8988T (cell line): Measurements from ENCODE around the gene TRIM62.
"Not testable (repeated sequence)": the region's sequence is repeated elsewhere in the genome, so short reads cannot be mapped to it uniquely, and the experiment has no call there.

Experiments used
- DNase-seq: peaks from one replicate; pipeline ENCODE4 v3.0.0; 2011

The TRIM62 gene

GRCh38 chr1:33132549-33132948, 49.3 kb downstream of the TRIM62 start:
- DNase-seq, result no peak

GRCh38 chr1:33131191-33131590, 50.7 kb downstream of the TRIM62 start:
- DNase-seq, result no peak

DNA sequence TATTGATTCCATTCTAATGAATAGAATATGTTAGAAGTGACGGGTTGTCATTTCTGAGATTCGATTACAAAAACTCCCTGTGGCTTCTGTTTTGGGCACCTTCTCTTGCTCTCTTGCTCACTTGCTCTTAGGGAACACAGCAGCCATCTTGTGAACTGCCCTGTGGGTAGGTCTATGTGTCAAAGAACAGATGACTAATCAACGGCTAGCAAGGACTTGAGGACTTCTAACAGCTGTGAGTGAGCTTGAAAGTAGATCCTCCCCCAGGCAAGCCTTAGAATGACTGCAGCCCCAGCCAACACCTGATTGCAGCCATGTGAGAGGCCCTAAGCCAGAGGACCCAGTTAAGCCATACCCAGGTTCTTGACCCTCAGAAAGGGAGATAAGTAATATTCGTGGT, 51.5 kb downstream of the TRIM62 start:
- DNase-seq, result no peak

DNA sequence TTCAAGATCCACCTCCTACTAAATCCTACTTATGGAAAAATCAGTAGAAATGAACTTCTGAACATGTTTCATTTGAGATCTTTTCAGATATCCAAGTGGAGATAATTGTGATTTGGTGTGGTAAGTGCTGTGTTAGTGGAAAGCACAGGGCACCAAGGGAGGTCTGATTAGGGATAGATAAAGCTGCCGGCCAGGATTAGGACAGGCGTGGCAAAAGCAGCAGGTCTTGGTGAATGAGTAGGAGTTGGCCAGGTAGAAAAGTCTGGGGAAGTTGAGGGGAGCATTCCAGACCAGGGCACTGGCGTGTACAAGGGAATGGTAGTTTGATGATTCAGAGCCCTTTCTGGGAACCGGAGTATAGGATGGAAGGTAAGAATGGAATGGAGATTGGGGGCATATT, 53.1 kb downstream of the TRIM62 start:
- DNase-seq, result no peak

DNA sequence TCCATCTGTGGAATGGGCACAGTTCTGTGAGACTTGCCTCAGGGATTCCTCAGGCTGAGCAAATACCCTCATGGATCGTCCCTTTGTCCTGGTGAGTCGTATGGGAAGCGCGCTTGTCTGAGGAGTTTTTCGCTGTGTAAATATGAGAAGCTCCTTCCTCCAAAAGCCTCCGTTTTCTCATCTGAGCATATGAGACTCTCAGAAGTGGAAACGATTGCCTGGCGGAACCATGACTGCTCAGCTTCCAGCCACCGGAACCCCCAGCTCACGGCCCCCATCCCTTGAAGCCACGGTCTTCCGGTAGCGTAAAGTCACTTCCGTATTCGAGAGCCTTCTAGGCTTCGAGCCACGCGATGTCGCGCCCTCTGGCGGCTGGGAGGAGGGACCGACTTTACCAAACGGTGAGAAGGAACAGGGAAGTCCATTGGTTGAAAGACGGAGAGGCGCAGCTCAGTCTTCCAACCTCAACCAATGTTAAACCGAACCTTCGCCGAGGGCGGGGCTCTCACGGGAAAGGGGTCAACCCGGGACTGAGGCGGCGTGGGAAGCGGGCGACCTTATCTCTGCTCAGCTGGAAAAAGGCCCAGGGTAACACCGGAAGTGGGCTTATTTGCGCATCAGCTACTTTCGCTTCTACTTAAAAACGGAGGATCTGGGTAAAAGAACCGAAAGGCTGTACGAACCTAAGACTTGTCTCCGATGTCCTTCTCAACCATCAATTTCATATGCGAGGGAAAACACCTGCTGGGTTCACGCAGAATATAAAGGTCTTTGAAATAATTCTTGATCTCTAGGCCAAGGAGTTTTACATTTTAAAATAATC, 54.6 kb downstream of the TRIM62 start:
- peak; percentile 65 for DNase-seq

DNA sequence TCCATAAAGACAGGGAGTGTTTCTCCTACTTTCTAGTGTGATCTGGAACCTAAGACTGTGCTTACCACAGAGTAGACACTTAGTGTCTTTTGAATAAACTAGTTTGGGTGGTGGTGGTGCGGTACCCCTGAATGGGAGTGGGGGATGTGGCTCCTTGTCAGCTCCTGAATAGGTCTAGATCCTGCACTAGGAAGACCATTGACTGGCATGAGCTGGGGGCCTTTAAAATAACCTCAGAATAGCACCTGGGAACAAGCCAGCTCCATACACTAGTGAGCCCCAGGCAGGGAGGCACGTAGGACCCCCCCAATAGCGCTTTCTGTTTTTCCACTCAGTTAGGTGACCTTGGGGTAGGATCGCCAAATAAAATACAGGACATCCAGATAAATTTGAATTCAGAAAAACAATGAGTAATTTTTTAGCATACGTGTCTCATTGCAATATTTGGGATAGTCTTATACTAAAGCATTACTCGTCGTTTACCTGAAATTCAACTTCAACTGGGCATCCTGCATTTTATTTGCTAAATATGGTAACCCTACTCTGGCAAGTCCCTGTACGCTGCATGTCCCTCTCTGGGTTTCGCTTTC, 55.3 kb downstream of the TRIM62 start:
- DNase-seq, result no peak

DNA sequence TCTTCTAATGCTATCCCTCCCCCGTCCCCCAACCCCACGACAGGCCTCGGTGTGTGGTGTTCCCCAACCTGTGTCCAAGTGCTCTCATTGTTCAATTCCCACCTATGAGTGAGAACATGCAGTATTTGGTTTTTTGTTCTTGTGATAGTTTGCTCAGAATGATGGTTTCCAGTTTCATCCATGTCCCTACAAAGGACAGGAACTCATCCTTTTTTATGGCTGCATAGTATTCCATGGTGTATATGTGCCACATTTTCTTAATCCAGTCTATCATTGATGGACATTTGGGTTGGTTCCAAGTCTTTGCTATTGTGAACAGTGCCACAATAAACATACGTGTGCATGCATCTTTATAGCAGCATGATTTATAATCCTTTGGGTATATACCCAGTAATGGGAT, 57.2 kb downstream of the TRIM62 start:
- DNase-seq, result not testable (repeated sequence)

- DNase-seq, result no peak
Observed at GRCh38 chr1:33123266-33123665, 58.6 kb downstream of the TRIM62 start.

DNA sequence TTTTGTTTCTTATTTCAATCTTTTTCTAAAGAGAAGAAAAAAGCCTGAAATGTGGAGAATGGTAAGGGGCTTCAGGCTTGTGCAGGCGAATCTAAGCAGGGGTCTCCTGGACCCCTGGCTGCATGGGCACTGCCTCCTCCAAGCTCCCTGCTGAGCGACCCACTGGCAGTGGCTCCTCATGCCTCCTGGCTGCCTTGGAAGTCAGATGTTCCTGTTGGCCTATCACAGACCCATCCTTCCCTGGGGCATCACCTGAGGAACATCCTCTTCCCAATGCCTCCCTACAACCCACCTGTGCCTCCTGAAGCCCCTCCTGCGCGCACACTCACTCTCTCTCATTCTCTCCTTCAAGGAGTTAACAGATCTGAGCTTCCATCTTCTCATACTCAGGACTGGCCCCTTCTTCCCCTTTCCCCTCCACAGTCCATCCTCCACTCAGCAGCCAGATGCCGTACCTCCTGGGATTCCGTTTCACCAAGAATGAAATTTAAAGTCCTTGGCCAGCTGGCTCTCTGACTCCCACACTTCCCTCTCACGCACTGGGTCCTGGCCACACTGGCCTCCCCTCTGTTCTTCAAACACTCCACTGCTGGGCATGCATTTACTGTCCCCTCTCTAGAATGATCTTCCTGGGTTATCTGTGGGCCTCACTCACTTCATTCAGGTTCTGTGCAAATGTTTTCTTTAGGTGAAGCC, 59.2 kb downstream of the TRIM62 start:
- DNase-seq, result no peak

- no peak for DNase-seq
Observed at GRCh38 chr1:33121728-33122127, 60.1 kb downstream of the TRIM62 start.

- DNase-seq, result no peak
Observed at GRCh38 chr1:33120436-33121231, 61.2 kb downstream of the TRIM62 start.

- DNase-seq, result no peak
Observed at GRCh38 chr1:33119532-33120217, 62.2 kb downstream of the TRIM62 start.

GRCh38 chr1:33119050-33119449, 62.8 kb downstream of the TRIM62 start:
- no peak for DNase-seq

DNA sequence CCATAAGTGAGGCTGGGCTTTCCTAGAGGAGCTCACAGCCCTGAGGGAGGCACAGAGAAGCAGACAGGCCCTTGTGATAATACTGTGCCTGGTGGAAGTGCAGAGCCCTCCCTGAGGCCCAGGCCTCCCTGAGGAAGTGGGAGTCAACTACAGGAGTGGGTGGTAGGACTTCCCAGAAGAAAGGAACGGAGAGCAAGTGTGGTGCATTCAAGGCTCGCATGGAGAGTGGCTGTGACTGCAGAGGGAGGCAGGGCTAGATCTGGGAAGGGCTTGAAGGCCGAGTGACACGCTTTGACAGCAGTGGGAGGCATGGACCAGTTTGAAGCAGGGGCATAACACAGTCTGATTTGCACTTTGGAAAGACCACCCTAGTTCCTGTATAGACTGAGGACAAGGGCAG, 63.6 kb downstream of the TRIM62 start:
- no peak for DNase-seq

DNA sequence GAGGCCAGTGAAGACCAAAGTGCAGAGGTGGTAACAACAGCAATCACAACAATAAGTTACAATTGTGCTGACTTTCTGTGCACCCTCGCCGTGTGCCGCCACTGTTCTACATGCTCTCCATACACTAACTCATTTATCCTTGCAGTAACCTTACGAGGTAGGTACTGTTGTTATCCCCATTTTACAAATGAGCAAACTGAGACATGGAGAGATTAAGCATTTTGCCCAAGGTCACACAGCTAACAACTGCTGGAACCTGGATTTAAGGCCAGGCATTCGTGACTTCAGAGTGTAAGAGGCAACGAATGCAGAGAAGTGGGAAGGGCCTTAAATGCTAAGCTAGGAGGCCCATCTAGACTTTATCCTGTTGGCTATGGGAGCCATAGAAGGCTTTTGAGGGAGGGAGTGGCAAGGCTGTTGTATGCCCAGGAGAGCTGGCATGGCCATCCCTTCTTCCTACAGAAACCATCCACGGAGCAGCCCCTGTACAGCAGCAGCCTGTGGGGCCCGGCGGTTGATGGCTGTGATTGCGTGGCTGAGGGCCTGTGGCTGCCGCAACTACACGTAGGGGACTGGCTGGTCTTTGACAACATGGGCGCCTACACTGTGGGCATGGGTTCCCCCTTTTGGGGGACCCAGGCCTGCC, 64.3 kb downstream of the TRIM62 start:
- DNase-seq, result no peak

DNA sequence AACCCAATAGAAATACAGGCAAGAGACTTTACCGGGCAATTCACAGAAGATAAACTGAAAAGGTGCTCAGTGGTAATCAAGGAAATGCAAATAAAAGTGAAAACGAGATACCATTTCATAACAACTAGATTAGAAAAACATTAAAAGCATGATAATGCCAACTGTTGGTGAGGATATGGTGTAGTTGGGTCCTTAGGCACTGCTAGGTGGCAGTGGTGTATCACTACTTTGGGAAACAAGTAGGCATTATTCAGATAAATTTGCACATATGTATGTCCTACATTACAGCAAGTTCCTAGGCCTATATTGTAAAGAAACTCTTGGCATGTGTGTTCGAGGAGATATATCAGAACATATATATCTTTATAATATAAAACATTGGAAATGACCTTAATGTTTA, 69.9 kb downstream of the TRIM62 start:
- DNase-seq, result no peak

- no peak for DNase-seq
Observed at GRCh38 chr1:33110477-33110876, 71.4 kb downstream of the TRIM62 start.

- DNase-seq, result not testable (repeated sequence)
Observed at GRCh38 chr1:33100119-33100415, 81.8 kb downstream of the TRIM62 start.

- DNase-seq, result peak; percentile 41
Observed at GRCh38 chr1:33099290-33100118, 82.3 kb downstream of the TRIM62 start.

DNA sequence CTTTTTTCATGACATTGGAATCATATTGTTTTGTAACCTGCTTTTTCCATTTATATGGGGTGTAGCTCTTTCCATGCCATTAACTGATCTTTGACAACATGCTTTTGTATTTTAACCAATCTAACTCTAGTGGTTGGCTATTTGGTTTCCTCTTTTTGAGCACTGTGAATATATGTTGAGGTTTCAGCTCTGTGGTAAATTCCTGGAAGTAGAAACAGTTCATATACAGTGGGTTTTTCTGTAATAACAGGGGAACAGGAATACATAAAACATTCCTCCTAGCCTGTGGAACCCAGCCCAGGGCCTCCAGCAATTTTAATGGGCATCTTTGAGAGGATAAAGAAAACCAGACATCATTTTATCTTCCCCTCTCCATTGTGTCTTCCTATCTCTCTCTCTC, 83.5 kb downstream of the TRIM62 start:
- DNase-seq, result no peak

GRCh38 chr1:33097762-33098161, 84.1 kb downstream of the TRIM62 start:
- no peak for DNase-seq
